GM12878 (cell line): ENCODE results near the gene LDLRAP1.

ENCODE experiments used
- ATF7 ChIP-seq: fragments of 450-650 bp; IDR thresholded peaks from 2 replicates; pipeline ENCODE4 v1.6.1; 2016; ENCODE audit warnings: low read depth, mild to moderate bottlenecking
- CHD2 ChIP-seq: IDR thresholded peaks from 2 replicates; pipeline ENCODE4 v1.6.1; 2011; ENCODE audit warnings: low read depth, low read length, improper control_type of control experiment, borderline replicate concordance
- CTCF ChIP-seq, 3 experiments: IDR thresholded peaks in 2 of 3; conservative IDR thresholded peaks in 1 of 3; 2 replicates each; pipeline ENCODE4 v1.5.1; 2011; ENCODE audit warnings: low read depth in 3 of 3, low read length in 3 of 3, mild to moderate bottlenecking in 3 of 3, control low read depth in 2 of 3, moderate library complexity in 2 of 3, inconsistent platforms in 1 of 3, mixed read lengths in 1 of 3; ENCODE audit not compliant: control insufficient read depth in 2 of 3, insufficient read depth in 1 of 3; ENCODE audit errors: extremely low read depth in 1 of 3
- EZH2 ChIP-seq: IDR thresholded peaks from 2 replicates; pipeline ENCODE4 v1.6.1; 2012; ENCODE audit warnings: low read depth, mild to moderate bottlenecking, control low read depth, inconsistent platforms, low read length, borderline replicate concordance; ENCODE audit not compliant: control insufficient read depth
- HDAC6 ChIP-seq: fragments of 200-600 bp; sonication (generic); IDR thresholded peaks from one replicate; pipeline ENCODE4 v1.8.0; 2017; ENCODE audit warnings: antibody characterized with exemption; ENCODE audit not compliant: unreplicated experiment
- KDM1A ChIP-seq: fragments of 200-600 bp; sonication (generic); IDR thresholded peaks from 2 replicates; pipeline ENCODE4 v1.6.1; 2016; ENCODE audit warnings: borderline replicate concordance
- REST ChIP-seq: IDR thresholded peaks from 2 replicates; pipeline ENCODE4 v1.6.1; 2012; ENCODE audit warnings: mild to moderate bottlenecking, low read depth, low read length
- STAT1 ChIP-seq: fragments of 450-650 bp; conservative IDR thresholded peaks from 2 replicates; pipeline ENCODE4 v1.6.1; 2014; ENCODE audit warnings: antibody characterized with exemption, mild to moderate bottlenecking
- TF ChIP-seq, protein P1 (sequence below): fragments of 450-650 bp; formaldehyde crosslinking; IDR thresholded peaks from 2 replicates; pipeline ENCODE4 v1.5.0; 2022; ENCODE audit warnings: mild to moderate bottlenecking, missing genetic modification characterization
- TF ChIP-seq, protein P2 (sequence below): IDR thresholded peaks from 2 replicates; pipeline ENCODE4 v1.6.1; 2012; ENCODE audit warnings: low read length, inconsistent platforms

GRCh38 chr1:25549273-25550154 is 6.1 kb downstream of the LDLRAP1 start:
- TF ChIP-seq, protein P1, sequence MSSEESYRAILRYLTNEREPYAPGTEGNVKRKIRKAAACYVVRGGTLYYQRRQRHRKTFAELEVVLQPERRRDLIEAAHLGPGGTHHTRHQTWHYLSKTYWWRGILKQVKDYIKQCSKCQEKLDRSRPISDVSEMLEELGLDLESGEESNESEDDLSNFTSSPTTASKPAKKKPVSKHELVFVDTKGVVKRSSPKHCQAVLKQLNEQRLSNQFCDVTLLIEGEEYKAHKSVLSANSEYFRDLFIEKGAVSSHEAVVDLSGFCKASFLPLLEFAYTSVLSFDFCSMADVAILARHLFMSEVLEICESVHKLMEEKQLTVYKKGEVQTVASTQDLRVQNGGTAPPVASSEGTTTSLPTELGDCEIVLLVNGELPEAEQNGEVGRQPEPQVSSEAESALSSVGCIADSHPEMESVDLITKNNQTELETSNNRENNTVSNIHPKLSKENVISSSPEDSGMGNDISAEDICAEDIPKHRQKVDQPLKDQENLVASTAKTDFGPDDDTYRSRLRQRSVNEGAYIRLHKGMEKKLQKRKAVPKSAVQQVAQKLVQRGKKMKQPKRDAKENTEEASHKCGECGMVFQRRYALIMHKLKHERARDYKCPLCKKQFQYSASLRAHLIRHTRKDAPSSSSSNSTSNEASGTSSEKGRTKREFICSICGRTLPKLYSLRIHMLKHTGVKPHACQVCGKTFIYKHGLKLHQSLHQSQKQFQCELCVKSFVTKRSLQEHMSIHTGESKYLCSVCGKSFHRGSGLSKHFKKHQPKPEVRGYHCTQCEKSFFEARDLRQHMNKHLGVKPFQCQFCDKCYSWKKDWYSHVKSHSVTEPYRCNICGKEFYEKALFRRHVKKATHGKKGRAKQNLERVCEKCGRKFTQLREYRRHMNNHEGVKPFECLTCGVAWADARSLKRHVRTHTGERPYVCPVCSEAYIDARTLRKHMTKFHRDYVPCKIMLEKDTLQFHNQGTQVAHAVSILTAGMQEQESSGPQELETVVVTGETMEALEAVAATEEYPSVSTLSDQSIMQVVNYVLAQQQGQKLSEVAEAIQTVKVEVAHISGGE: no peak
- no peak for TF ChIP-seq CTCF (IDR thresholded peaks at IDR 0.05 in 2 of 3, conservative IDR thresholded peaks at IDR 0.05 in 1 of 3; ENCODE audit: control insufficient read depth in 2 of 3, extremely low read depth in 1 of 3, insufficient read depth in 1 of 3, low read depth in 3 of 3, low read length in 3 of 3)
- TF ChIP-seq, protein P2, sequence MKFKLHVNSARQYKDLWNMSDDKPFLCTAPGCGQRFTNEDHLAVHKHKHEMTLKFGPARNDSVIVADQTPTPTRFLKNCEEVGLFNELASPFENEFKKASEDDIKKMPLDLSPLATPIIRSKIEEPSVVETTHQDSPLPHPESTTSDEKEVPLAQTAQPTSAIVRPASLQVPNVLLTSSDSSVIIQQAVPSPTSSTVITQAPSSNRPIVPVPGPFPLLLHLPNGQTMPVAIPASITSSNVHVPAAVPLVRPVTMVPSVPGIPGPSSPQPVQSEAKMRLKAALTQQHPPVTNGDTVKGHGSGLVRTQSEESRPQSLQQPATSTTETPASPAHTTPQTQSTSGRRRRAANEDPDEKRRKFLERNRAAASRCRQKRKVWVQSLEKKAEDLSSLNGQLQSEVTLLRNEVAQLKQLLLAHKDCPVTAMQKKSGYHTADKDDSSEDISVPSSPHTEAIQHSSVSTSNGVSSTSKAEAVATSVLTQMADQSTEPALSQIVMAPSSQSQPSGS: no peak; the same call in 1 of the 2 replicates
- 0 out of 2 replicates have a peak, but pooled peaks have one; percentile 2 for TF ChIP-seq CHD2
- peak; percentile 50 for TF ChIP-seq ATF7
- no peak for TF ChIP-seq STAT1
- no peak for TF ChIP-seq EZH2
- TF ChIP-seq KDM1A: no peak
- TF ChIP-seq REST: no peak
- no peak for TF ChIP-seq HDAC6
